K562 (cell line): ENCODE results near the gene ITPA.

ENCODE experiments used
- CTBP1 ChIP-seq: fragments of 450-650 bp; IDR thresholded peaks from 2 replicates; pipeline ENCODE4 v1.6.1; 2016; ENCODE audit warnings: borderline replicate concordance
- MYNN ChIP-seq, 2 experiments: sonication (generic); formaldehyde crosslinking in 1 of 2; IDR thresholded peaks; 2 replicates each; pipeline versions ENCODE4 v1.5.0 to v1.6.1; 2016 to 2020; ENCODE audit warnings: antibody characterized with exemption in 1 of 2, missing genetic modification reagents in 1 of 2
- POLR2A ChIP-seq: fragments of 450-650 bp; conservative IDR thresholded peaks from 2 replicates; pipeline ENCODE4 v1.6.1; 2016
- POLR2AphosphoS5 ChIP-seq: IDR thresholded peaks from 2 replicates; pipeline ENCODE4 v1.6.1; 2011; ENCODE audit warnings: mild to moderate bottlenecking, low read depth, low read length, moderate library complexity; ENCODE audit not compliant: control insufficient read depth, insufficient read depth
- SIN3A ChIP-seq, 2 experiments: fragments of 150-350 bp in 1 of 2; IDR thresholded peaks; 2 replicates each; pipeline ENCODE4 v1.6.1; 2011 to 2016; ENCODE audit warnings: borderline replicate concordance in 2 of 2, low read depth in 2 of 2, low read length in 2 of 2, mild to moderate bottlenecking in 2 of 2, moderate library complexity in 2 of 2; ENCODE audit not compliant: control insufficient read depth in 1 of 2
- ZBTB1 ChIP-seq: sonication (generic); formaldehyde crosslinking; IDR thresholded peaks from 2 replicates; pipeline ENCODE4 v1.8.1; 2023; ENCODE audit warnings: missing genetic modification reagents, low read depth, mild to moderate bottlenecking, borderline replicate concordance
- ZNF274 ChIP-seq: IDR thresholded peaks from 2 replicates; pipeline ENCODE4 v1.6.1; 2011; ENCODE audit warnings: low read depth, mild to moderate bottlenecking, low read length, moderate library complexity, borderline replicate concordance
- TF ChIP-seq, protein P1 (sequence below): sonication (generic); formaldehyde crosslinking; IDR thresholded peaks from 2 replicates; pipeline ENCODE4 v1.8.0; 2022; ENCODE audit warnings: missing genetic modification reagents, mild to moderate bottlenecking, borderline replicate concordance
- TF ChIP-seq, protein P2 (sequence below), 3 experiments: IDR thresholded peaks in 2 of 3; conservative IDR thresholded peaks in 1 of 3; 2 replicates each; pipeline ENCODE4 v1.5.1; 2011 to 2012; ENCODE audit warnings: low read length in 3 of 3, mild to moderate bottlenecking in 3 of 3, control low read depth in 2 of 3, improper control_type of control experiment in 1 of 3, inconsistent platforms in 1 of 3, low read depth in 1 of 3, mixed read lengths in 1 of 3, moderate library complexity in 1 of 3; ENCODE audit not compliant: insufficient read depth in 2 of 3
- TF ChIP-seq, protein P3 (sequence below): sonication (generic); formaldehyde crosslinking; IDR thresholded peaks from 2 replicates; pipeline ENCODE4 v1.8.1; 2023; ENCODE audit warnings: mild to moderate bottlenecking, missing genetic modification reagents
- TF ChIP-seq, protein P4 (sequence below): IDR thresholded peaks from 3 replicates; pipeline ENCODE4 v1.6.1; 2011; ENCODE audit warnings: borderline replicate concordance, mild to moderate bottlenecking; ENCODE audit not compliant: insufficient read length, insufficient read depth
- TF ChIP-seq, protein P5 (sequence below): sonication (generic); formaldehyde crosslinking; IDR thresholded peaks from 2 replicates; pipeline ENCODE4 v1.8.0; 2022; ENCODE audit warnings: missing genetic modification reagents, mild to moderate bottlenecking, borderline replicate concordance
- TF ChIP-seq, protein P6 (sequence below): fragments of 250-450 bp; sonication (Bioruptor Pico); IDR thresholded peaks from 2 replicates; pipeline ENCODE4 v1.4.0; 2020; ENCODE audit warnings: borderline replicate concordance

DNA sequence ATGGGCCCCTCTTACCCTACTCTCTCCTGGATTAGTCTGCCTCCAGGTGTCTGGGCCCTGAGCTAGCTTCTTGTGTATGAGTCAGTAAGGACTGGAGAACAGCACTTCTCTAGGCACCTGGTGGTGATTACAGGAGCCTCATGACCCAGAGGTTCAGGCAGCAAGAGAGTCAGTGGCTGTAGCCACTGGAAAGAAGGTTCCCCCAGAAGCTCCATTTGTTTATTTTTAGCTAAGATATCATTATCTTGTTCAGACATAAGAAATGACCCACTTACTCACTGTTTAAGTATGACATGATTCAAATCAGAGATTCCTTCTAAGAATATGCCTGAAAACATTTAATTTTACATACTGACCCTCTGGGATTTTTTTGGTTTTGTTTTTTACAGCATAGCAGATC is 53.3 kb downstream of the ITPA start:
- TF ChIP-seq, protein P1, sequence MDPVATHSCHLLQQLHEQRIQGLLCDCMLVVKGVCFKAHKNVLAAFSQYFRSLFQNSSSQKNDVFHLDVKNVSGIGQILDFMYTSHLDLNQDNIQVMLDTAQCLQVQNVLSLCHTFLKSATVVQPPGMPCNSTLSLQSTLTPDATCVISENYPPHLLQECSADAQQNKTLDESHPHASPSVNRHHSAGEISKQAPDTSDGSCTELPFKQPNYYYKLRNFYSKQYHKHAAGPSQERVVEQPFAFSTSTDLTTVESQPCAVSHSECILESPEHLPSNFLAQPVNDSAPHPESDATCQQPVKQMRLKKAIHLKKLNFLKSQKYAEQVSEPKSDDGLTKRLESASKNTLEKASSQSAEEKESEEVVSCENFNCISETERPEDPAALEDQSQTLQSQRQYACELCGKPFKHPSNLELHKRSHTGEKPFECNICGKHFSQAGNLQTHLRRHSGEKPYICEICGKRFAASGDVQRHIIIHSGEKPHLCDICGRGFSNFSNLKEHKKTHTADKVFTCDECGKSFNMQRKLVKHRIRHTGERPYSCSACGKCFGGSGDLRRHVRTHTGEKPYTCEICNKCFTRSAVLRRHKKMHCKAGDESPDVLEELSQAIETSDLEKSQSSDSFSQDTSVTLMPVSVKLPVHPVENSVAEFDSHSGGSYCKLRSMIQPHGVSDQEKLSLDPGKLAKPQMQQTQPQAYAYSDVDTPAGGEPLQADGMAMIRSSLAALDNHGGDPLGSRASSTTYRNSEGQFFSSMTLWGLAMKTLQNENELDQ (CRISPR knock-in tag): no peak
- TF ChIP-seq ZNF274 (no peak), MYNN (IDR thresholded peaks at IDR 0.05) (no peak), MYNN (CRISPR knock-in tag; IDR thresholded peaks at IDR 0.05) (no peak), CTBP1 (no peak), SIN3A (IDR thresholded peaks at IDR 0.05; ENCODE audit: borderline replicate concordance in 2 of 2, control insufficient read depth in 1 of 2, low read depth in 2 of 2, low read length in 2 of 2) (no peak), POLR2A (no peak), POLR2AphosphoS5 (no peak), ZBTB1 (CRISPR knock-in tag) (no peak)
- TF ChIP-seq, protein P2, sequence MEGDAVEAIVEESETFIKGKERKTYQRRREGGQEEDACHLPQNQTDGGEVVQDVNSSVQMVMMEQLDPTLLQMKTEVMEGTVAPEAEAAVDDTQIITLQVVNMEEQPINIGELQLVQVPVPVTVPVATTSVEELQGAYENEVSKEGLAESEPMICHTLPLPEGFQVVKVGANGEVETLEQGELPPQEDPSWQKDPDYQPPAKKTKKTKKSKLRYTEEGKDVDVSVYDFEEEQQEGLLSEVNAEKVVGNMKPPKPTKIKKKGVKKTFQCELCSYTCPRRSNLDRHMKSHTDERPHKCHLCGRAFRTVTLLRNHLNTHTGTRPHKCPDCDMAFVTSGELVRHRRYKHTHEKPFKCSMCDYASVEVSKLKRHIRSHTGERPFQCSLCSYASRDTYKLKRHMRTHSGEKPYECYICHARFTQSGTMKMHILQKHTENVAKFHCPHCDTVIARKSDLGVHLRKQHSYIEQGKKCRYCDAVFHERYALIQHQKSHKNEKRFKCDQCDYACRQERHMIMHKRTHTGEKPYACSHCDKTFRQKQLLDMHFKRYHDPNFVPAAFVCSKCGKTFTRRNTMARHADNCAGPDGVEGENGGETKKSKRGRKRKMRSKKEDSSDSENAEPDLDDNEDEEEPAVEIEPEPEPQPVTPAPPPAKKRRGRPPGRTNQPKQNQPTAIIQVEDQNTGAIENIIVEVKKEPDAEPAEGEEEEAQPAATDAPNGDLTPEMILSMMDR (IDR thresholded peaks at IDR 0.05 in 2 of 3, conservative IDR thresholded peaks at IDR 0.05 in 1 of 3; ENCODE audit: insufficient read depth in 2 of 3, low read depth in 1 of 3, low read length in 3 of 3): no peak
- TF ChIP-seq, protein P3, sequence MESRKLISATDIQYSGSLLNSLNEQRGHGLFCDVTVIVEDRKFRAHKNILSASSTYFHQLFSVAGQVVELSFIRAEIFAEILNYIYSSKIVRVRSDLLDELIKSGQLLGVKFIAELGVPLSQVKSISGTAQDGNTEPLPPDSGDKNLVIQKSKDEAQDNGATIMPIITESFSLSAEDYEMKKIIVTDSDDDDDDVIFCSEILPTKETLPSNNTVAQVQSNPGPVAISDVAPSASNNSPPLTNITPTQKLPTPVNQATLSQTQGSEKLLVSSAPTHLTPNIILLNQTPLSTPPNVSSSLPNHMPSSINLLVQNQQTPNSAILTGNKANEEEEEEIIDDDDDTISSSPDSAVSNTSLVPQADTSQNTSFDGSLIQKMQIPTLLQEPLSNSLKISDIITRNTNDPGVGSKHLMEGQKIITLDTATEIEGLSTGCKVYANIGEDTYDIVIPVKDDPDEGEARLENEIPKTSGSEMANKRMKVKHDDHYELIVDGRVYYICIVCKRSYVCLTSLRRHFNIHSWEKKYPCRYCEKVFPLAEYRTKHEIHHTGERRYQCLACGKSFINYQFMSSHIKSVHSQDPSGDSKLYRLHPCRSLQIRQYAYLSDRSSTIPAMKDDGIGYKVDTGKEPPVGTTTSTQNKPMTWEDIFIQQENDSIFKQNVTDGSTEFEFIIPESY: no peak
- TF ChIP-seq, protein P4, sequence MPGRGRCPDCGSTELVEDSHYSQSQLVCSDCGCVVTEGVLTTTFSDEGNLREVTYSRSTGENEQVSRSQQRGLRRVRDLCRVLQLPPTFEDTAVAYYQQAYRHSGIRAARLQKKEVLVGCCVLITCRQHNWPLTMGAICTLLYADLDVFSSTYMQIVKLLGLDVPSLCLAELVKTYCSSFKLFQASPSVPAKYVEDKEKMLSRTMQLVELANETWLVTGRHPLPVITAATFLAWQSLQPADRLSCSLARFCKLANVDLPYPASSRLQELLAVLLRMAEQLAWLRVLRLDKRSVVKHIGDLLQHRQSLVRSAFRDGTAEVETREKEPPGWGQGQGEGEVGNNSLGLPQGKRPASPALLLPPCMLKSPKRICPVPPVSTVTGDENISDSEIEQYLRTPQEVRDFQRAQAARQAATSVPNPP: no peak
- TF ChIP-seq, protein P5, sequence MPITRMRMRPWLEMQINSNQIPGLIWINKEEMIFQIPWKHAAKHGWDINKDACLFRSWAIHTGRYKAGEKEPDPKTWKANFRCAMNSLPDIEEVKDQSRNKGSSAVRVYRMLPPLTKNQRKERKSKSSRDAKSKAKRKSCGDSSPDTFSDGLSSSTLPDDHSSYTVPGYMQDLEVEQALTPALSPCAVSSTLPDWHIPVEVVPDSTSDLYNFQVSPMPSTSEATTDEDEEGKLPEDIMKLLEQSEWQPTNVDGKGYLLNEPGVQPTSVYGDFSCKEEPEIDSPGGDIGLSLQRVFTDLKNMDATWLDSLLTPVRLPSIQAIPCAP (CRISPR knock-in tag): no peak
- TF ChIP-seq, protein P6, sequence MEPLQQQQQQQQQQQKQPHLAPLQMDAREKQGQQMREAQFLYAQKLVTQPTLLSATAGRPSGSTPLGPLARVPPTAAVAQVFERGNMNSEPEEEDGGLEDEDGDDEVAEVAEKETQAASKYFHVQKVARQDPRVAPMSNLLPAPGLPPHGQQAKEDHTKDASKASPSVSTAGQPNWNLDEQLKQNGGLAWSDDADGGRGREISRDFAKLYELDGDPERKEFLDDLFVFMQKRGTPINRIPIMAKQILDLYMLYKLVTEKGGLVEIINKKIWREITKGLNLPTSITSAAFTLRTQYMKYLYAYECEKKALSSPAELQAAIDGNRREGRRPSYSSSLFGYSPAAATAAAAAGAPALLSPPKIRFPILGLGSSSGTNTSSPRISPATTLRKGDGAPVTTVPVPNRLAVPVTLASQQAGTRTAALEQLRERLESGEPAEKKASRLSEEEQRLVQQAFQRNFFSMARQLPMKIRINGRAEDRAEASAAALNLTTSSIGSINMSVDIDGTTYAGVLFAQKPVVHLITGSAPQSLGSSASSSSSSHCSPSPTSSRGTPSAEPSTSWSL (CRISPR knock-in tag): no peak
